ENCODE measurements around the gene REM2.

REM2 gene

DNA sequence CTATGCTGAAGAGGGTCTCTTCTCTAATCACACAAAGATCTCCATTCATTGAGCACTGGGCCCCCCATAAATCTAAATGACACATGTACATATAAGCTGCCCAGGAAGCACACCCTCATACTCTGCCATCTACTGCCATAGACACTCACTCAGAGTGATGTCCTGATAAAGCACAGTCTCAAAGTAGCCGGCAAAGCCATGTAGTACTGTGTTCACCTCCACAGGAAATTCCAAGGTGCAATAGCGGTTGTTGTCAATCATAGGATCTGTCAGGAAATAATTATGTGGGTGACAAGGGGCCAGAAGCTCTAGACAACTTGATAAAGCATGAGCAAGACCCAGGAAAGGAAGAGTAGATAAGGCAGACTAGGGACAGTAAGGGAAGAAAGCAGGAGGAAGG is 39.3 kb downstream of the REM2 start:
- ChIA-PET CTCF (no interaction called here), POLR2A (no interaction called here)
- TF ChIP-seq, protein P1, sequence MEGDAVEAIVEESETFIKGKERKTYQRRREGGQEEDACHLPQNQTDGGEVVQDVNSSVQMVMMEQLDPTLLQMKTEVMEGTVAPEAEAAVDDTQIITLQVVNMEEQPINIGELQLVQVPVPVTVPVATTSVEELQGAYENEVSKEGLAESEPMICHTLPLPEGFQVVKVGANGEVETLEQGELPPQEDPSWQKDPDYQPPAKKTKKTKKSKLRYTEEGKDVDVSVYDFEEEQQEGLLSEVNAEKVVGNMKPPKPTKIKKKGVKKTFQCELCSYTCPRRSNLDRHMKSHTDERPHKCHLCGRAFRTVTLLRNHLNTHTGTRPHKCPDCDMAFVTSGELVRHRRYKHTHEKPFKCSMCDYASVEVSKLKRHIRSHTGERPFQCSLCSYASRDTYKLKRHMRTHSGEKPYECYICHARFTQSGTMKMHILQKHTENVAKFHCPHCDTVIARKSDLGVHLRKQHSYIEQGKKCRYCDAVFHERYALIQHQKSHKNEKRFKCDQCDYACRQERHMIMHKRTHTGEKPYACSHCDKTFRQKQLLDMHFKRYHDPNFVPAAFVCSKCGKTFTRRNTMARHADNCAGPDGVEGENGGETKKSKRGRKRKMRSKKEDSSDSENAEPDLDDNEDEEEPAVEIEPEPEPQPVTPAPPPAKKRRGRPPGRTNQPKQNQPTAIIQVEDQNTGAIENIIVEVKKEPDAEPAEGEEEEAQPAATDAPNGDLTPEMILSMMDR (IDR thresholded peaks at IDR 0.05; ENCODE audit: control extremely low read depth, extremely low read depth, low read depth, missing control alignments): no peak
- no peak for DNase-seq (ENCODE audit: extremely low spot score)

DNA sequence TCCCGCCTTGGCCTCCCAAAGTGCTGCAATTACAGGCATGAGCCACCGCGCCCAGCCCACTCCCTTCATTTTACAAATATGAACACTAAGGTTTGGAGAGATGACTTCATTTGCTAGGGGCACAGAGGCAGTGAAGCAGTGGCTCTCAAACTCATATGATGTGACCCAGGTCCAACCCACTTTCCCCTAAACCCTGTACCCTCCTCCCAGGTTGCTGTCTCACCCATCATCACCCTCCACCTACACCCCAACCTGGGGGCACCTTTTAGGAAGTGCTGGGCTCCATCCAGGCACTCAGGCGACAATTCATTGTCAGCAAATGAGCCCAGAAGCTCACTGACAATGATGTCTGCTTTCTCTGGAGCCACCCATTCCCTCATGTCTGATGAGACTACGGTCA is 40.7 kb downstream of the REM2 start:
- ChIA-PET CTCF (no interaction called here), POLR2A (no interaction called here)
- no peak for DNase-seq (ENCODE audit: extremely low spot score)
- TF ChIP-seq, protein P1 (IDR thresholded peaks at IDR 0.05; ENCODE audit: control extremely low read depth, extremely low read depth, low read depth, missing control alignments): no peak

DNA sequence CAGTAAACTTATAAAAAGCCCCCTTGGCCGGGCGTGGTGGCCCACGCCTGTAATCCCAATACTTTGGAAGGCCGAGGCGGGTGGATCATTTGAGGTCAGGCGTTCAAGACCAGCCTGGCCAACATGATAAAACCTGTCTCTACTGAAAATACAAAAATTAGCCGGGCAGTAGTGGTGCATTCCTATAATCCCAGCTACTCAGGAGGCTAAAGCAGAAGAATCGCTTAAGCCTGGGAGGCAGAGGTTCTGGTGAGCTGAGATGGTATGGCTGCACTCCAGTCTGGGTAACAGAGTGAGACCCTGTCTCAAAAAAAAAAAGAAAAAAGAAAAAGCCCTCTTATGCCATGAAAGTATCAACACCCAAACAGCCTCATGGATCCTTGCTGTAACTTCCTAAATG is 42.5 kb downstream of the REM2 start:
- CTCF ChIA-PET: interaction anchor here (1.1 to 6.4 kb wide), 2 partner anchors 59 to 143 kb away, joined by 5 to 61 read pairs; partner anchors contain the start of gene AJUBA
- no peak for DNase-seq (ENCODE audit: extremely low spot score)
- TF ChIP-seq, protein P1 (IDR thresholded peaks at IDR 0.05; ENCODE audit: control extremely low read depth, extremely low read depth, low read depth, missing control alignments): no peak
- POLR2A ChIA-PET: no interaction called here

DNA sequence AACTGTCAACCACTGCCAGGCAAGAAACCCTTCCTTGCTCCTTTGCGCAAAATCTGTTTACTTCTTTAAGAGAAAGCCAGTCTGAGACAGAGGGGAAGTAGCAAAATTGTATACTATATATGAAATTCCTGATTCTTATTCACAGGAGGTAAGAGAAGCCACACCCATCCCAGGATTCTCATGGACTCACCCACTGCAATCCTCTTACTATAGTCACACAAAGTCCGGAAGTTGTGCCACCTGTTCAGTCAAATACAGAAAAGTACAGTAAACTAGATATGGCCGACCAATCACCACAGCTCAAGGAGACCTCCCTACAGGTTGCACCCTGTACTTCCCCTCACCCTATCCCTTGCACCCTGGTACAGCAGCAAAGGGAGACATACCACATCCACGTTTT is 43.3 kb downstream of the REM2 start:
- ChIA-PET POLR2A (no interaction called here), CTCF (interaction anchor here (1.1 to 6.4 kb wide), 2 partner anchors 58 to 142 kb away, joined by 5 to 61 read pairs; partner anchors contain the start of gene AJUBA)
- DNase-seq (ENCODE audit: extremely low spot score): no peak
- TF ChIP-seq, protein P1 (IDR thresholded peaks at IDR 0.05; ENCODE audit: control extremely low read depth, extremely low read depth, low read depth, missing control alignments): no peak

DNA sequence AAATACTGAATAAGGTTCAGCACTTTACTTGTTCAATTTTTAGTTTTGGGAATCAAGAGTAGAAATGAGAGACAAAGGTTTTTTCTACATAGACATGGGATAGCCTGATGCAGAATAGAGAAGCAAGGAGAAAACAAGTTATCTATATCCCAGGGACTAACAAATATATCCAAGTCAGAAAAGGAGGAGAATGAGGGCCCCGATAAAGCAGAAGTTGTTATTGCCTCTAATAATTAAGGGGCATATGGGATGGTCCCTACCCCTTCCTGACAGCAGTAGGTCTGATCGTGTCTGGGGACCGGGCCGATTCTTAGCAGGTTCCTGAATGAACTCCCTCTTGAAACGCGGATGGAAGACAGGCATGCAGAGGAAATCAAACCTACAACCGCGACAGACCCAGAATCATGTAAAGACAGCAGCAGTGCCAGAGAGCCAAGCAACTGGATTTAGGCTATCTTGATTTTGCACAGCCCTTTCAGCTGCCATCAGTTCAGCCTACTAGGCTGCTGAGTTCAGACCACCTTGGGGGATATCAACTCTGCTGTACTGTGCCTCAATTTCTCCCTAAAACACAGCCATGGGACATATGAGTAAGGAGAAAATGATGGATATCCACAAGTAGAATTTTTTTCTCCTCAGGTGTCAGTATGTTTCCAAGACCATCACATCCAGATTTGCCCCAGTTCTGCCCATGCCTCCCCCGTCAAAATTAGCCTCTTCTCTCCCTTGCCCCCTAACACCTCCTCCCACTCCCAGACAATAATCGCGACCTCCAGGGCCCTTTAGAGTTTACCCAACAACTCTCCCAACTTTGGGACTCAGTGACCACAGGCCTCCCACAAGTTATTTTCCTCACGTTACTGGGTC is 45.4 kb downstream of the REM2 start:
- CTCF ChIA-PET: interaction anchor here (0.9 to 6.4 kb wide), 27 partner anchors 10 to 358 kb away, joined by 3 to 63 read pairs (median 8); partner anchors contain the start of genes ACIN1, AJUBA, C14orf119 and CDH24

More for the DNA sequence above, 45.4 kb downstream of the REM2 start:
- POLR2A ChIA-PET: interaction anchor here (0.5 to 2.9 kb wide), 3 partner anchors 9 to 358 kb away, joined by 3 to 22 read pairs (median 3); partner anchors contain the start of genes AJUBA and RBM23
- TF ChIP-seq, protein P1 (IDR thresholded peaks at IDR 0.05; ENCODE audit: control extremely low read depth, extremely low read depth, low read depth, missing control alignments): no peak
- no peak for DNase-seq (ENCODE audit: extremely low spot score)
